GM21786 (cell line): Measurements from ENCODE around the gene SLC2A3.
A peak's percentile ranks its signal among the peaks of the same experiment; 100 is the strongest.
"Not testable (repeated sequence)": the region's sequence is repeated elsewhere in the genome, so short reads cannot be mapped to it uniquely, and the experiment has no call there.

ENCODE experiments used
- ATAC-seq: cut with Tn5 transposase; IDR thresholded peaks from one replicate; pipeline ENCODE4 v1.9.1; 2021; ENCODE audit not compliant: unreplicated experiment

The SLC2A3 gene

GRCh38 chr12:7951671-7952070, 15.7 kb upstream of the SLC2A3 start:
- no peak for ATAC-seq

- ATAC-seq, result not testable (repeated sequence)
Measured at GRCh38 chr12:7950230-7950943, 14.4 kb upstream of the SLC2A3 start.

- no peak for ATAC-seq
Measured at GRCh38 chr12:7948589-7949260, 12.7 kb upstream of the SLC2A3 start.

GRCh38 chr12:7947011-7947410, 11.0 kb upstream of the SLC2A3 start:
- no peak for ATAC-seq

GRCh38 chr12:7944760-7945159, 8.8 kb upstream of the SLC2A3 start:
- ATAC-seq, result not testable (repeated sequence)

- no peak for ATAC-seq
Measured at GRCh38 chr12:7940906-7941305, 4.9 kb upstream of the SLC2A3 start.

GRCh38 chr12:7937833-7938506, 2.0 kb upstream of the SLC2A3 start:
- ATAC-seq, result no peak

GRCh38 chr12:7934889-7935492, 996 bp downstream of the SLC2A3 start:
- ATAC-seq, result no peak

GRCh38 chr12:7934091-7934888, 1.7 kb downstream of the SLC2A3 start:
- no peak for ATAC-seq

- ATAC-seq, result peak; percentile 87
Measured at GRCh38 chr12:7933255-7933726, 2.7 kb downstream of the SLC2A3 start.

- not testable (repeated sequence) for ATAC-seq
Measured at GRCh38 chr12:7932599-7933240, 3.3 kb downstream of the SLC2A3 start.

- no peak for ATAC-seq
Measured at GRCh38 chr12:7929083-7929792, 6.7 kb downstream of the SLC2A3 start.

- no peak for ATAC-seq
Measured at GRCh38 chr12:7927470-7927869, 8.5 kb downstream of the SLC2A3 start.

- not testable (repeated sequence) for ATAC-seq
Measured at GRCh38 chr12:7926068-7926666, 9.8 kb downstream of the SLC2A3 start.

GRCh38 chr12:7923241-7924236, 12.4 kb downstream of the SLC2A3 start:
- ATAC-seq, result no peak

- ATAC-seq, result not testable (repeated sequence)
Measured at GRCh38 chr12:7921181-7921580, 14.8 kb downstream of the SLC2A3 start.

GRCh38 chr12:7918268-7918590, 17.8 kb downstream of the SLC2A3 start:
- not testable (repeated sequence) for ATAC-seq
